Pons (tissue), 1 donor: ENCODE data around the gene ARL17B.
"Not testable (repeated sequence)": the region's sequence is repeated elsewhere in the genome, so short reads cannot be mapped to it uniquely, and the experiment has no call there.

Experiments
- DNase-seq: peaks from one replicate; pipeline ENCODE4 v3.0.0-alpha.2; 2016; ENCODE audit warnings: low spot score

Gene ARL17B

DNA sequence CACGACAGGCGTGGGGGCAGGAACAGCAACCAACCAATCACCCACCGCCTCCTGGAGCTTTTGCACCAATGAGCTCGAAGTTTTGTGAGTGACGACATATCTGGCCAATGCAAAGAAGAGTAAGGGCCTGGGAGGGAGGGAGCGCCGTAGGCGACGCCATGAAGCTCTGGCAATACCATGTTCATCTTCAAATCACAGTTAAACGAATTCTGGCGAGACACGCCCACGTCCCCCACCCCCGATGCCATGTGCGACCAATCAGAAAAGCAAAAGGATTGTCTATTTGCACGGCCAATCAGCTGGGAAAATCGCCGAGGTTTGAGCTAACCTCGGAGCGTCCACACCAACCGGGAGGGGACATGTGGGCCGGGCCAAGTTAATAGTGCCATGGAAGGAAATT is at the start of gene ARL17B:
ARL17B (minus strand) TSS at position 12 of the 400 bp plus-strand sequence. CDS start 3,369 bp downstream, outside the sequence.
- not testable (repeated sequence) for DNase-seq

DNA sequence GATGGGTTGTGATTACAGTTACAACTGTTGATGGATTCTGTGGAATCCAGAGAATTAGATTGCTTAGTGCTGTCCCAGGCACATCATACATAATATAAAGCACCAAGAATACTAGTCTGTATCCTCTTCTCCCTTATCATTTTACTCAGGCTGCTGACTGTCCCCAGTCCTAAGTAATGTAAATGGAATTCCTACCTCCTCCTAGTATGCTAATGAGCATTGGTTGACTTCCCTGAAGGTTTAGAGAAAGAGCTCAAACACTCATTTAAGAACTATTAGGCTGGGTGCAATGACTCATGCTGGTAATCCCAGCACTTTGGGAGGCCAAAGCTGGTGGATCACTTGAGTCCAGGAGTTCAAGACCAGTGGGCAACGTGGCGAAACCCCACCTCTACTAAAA is 48.3 kb upstream of the ARL17B start:
- DNase-seq: not testable (repeated sequence)

- DNase-seq: not testable (repeated sequence)
Measured at GRCh38 chr17:46407155-46407554, 45.6 kb upstream of the ARL17B start.

DNA sequence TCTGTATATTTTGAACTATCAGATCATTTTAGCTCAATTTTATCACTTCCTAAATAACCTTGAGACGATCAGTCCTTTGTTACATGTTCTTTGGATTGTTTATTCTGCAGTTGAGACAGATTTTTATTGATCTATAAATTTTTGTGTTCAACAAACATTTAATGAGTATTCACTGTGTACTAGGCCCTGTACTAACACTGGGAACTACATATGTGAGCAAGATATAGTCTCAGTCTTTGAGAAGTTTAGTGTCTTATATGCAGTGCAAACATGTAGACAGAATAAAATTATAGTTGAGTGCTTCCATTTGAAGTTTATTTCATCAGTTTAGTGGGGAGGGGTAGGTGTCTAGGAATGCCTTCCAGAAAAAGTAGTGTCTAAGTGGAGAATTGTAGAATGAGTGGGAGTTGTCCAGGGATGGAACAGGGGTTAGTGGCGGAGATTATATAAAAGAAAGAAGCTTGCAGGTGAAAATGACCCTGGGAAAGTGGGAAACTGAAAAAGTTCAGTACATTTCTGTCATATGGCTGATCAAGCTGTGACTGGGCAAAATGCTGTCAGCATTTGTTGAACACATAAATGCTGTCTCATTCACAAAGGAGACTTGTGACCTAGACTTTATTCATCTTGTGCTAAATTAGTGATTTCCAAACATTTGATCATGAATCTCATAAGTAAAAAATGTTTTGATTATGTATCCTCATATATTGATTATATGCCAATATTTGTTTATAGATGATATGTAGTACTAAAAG is 39.6 kb upstream of the ARL17B start:
- not testable (repeated sequence) for DNase-seq

DNA sequence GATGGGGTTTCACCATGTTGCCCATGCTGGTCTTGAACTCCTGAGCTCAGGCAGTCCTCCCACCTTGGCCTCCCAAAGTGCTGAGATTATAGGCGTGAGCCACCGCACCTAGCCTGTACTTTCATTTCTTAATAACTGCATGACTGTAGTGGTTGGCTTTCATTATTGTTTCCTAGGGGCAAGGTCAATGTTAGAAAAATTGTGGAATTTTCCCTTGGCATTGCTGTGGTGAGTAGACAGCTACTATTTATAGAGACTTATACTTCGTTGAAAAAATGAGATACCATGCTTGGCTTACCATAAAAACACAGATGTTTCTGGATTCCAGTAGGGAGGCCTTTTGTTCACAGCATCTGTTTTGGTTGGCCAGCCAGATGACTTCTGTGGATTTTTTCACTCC is 39.0 kb upstream of the ARL17B start:
- DNase-seq: not testable (repeated sequence)

GRCh38 chr17:46399993-46400392 is 38.4 kb upstream of the ARL17B start:
- DNase-seq: not testable (repeated sequence)

DNA sequence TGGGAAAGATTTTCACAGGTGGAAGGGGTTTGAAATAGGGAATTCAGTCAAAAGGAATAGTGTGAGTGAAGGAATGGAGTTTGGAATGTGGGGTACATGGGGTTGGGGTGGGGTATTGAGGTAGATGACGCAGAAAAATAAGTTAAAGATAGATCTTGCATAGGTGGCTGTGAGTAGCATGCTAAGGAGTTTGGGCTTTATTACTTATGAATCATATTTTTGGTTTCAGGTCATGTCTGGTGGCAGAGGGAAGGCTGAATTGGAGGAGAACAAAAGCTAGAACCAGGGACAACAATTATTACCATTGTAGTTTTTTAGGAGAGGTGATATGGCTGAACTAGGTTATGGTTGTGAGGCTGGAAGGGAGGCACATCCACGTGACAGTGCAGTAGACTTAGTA is 34.7 kb upstream of the ARL17B start:
- not testable (repeated sequence) for DNase-seq

DNA sequence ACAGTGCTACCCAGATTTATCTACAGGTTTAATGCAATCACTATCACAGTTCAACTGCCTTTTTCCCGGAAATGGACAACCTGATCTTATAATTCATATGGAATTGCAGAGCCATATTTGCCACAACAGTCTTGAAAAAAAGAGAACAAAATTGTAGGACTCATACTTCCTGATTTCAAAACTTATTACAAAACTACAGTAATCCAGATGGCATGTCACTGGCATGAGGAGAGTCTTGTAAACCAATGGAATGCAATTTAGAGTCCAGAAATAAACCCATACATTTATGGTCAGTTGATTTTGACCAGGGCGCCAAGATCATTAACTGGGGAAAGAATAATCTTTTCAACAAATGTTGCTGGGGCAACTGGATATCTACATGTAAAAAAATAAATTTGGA is 32.1 kb upstream of the ARL17B start:
- not testable (repeated sequence) for DNase-seq

- not testable (repeated sequence) for DNase-seq
Measured at GRCh38 chr17:46385491-46385890, 23.9 kb upstream of the ARL17B start.

DNA sequence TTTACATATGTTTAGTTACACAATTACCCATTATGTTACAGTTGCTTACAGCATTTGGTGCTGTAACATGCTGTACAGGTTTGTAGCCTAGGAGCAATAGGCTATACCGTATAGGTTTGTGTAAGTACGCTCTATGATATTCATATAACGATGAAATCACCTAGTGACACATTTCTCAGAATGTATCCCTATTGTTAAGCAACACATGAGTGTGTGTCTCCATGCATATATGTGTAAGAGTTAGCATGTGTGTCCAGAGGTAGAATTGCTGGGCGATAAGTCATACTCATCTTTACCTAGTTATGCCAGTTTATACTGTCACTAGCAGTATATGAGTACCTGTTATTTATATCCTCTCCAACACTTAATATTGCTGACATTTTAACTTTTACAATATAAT is 21.6 kb upstream of the ARL17B start:
- not testable (repeated sequence) for DNase-seq

- not testable (repeated sequence) for DNase-seq
Measured at GRCh38 chr17:46373418-46373817, 11.9 kb upstream of the ARL17B start.

DNA sequence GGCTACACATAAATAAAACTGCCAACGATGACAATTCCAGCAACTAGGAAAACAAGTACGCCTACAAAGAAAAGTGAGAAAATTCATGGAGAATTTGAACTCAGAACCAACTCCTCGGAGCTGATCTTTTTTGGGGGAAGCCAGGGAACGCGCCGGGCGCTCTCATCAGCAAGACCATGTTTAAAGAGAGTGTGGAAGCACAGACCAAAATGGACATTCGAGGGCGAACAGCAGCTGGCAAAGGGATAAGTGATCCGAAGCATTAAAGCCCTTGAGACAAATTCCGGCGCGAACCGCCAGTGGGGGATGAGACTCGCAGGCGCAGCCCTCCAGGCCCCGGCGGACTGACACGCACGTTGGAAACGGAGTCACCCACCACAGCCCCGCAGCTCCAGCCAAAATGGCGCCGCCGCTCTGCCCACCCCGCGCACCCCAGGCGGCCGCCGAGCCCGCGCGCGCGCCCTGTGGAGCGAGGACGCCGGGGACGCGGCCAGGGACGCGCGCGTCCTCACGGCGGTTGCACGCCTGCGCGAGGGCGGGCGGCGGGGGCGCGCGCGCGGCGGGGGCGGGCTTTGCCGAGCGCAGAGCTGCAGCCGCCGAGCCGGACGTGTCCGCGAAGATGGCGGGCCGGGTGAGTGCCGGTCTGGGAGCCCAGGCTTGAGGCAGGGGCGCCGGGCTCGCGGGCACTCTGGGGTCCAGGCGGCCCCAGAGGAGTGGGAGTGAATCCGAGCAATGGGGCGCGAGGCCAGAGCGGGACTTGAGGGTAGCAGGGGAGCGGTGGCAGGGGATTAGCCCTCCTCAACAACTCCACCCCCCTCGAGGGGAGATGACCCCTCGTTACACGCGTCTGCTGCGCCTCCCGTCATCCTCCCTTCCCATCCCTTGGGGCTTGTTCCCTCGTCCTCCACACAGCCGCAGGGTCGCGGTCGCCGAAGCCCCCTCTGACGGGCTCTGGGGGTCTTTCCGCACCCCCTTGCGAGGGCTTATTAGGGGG is 11.0 kb upstream of the ARL17B start:
- not testable (repeated sequence) for DNase-seq

- not testable (repeated sequence) for DNase-seq
Measured at GRCh38 chr17:46367520-46367919, 6.0 kb upstream of the ARL17B start.

DNA sequence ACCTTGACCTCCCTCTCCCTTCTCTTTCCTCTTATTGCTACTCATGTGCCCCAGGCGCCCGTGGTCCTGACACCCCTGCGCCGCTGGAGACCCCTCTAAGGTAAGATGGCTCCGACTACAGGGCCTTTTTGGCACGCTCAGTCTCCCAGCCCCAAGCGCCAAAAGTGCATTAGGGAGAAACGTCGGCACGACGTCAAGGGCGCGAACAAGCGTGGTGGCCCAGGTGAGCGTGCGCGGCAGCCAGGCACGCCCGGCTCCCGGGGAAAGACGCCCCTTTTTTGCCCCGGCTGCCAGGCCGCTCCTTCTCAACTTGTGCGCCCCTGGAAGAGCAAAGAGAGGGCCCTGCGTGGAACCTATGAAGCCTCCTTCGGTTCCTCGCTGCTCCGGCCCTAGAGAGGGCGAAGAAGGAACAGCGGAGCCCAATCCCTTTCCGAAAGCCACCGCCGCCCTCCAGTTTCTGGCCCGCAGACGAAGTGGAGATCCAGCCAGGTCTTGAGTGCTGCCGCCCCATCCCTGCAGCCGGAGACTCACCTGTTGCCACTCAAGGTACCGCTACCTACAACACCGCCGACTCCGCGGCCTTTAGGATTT is 326 bp downstream of the ARL17B start:
- not testable (repeated sequence) for DNase-seq

GRCh38 chr17:46353856-46354255 is 7.7 kb downstream of the ARL17B start:
- not testable (repeated sequence) for DNase-seq

DNA sequence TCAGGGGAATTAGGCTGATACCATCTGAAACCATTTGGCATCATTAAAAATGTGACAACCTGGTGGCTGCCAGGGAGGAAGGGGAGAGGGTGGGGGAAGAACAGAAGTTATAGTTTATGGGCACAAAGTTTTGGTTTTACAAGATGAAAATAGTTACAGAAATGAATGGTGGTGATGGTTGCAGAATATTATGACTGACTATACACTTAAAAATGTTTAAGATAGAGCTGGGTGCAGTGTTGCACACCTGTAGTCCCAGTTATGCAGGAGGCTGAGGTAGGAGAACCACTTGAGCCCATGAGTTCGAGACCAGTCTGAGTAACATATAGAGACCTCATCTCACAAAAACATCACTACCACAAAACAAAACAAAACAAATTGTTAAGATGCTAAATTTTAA is 12.5 kb downstream of the ARL17B start:
- DNase-seq: not testable (repeated sequence)

DNA sequence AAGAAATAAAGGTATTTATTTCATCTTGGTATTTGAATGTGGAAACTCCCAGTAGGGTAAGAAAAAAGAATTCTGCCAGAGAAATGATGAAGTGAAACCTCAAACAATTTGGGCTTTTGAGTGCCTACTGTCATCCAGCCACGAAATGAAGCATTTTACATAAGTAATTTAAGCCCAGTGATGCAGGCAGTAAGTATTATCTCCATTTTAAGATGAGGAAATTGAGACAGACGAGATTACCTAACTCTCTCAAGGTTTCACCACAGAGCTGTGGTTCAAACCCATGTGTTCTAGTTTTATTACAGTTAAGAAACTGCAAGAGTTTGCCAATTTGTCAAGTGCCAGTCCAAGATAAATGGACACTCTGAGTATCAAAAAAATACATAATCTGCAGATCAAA is 13.2 kb downstream of the ARL17B start:
- DNase-seq: not testable (repeated sequence)

DNA sequence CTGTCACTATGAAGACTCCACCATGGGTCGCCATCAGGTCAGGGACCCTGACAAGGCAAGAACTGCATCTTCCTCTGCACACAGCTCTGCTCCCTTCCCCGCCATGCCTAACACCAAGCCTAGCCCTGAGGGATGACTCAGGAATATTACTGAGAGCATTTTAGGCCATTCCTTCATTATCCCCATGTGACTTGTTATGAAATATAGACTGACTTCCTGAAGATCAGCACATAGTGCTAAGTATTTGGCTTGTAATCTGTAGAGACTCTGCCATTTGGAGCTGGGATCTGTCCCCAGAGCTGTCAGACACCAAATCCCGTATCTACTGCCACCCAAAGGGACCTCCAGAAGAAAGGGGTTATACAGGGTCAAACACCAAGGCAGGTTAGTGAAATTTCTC is 19.4 kb downstream of the ARL17B start:
- DNase-seq: not testable (repeated sequence)

DNA sequence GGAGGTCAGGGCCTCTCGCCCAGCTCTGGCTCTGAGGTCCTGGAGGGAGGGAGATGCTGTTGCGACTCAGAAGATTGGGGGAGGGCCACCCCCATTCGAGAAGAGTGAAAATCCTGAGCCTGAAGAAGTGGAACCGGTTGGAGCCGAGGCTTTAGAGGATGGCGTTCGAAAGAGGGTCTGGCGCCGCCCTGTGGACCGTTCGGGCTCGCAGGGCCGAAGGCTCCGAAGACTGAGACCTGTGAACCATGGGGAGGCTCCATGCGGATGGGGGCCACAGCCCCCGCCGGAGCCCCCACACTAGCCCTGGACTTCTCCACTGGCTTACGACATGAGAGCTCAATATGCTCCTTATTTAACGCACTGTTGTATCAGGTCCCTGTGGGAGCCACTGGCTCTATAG is 20.3 kb downstream of the ARL17B start:
- DNase-seq: not testable (repeated sequence)

DNA sequence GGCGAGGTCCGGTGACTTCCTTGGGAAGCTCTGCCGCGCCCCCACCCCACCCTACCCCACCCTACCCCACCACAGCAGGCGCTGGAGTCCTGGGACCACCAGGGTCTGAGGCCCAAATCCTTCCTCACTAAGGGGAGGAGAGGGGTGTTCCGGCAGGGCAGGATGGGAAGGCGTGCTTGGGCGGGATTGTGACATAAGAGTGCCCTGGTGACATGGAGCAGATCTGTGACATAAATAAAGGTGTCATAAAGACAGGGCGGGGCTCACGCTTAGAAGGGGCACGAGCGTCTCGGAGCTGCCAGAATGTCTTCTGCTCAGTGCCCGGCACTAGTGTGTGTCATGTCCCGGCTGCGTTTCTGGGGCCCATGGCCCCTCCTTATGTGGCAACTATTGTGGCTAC is 66.7 kb downstream of the ARL17B start, which contains the start of gene LRRC37A:
LRRC37A (plus strand) TSS at position 301 of the 400 bp plus-strand sequence; CDS start at position 304, 3 bp downstream.
- not testable (repeated sequence) for DNase-seq

GRCh38 chr17:46291618-46292017 is 69.9 kb downstream of the ARL17B start:
- not testable (repeated sequence) for DNase-seq
